ENCODE measurements around the gene RFXANK.
"Not testable (repeated sequence)": the region's sequence is repeated elsewhere in the genome, so short reads cannot be mapped to it uniquely, and the experiment has no call there.

Gene RFXANK

DNA sequence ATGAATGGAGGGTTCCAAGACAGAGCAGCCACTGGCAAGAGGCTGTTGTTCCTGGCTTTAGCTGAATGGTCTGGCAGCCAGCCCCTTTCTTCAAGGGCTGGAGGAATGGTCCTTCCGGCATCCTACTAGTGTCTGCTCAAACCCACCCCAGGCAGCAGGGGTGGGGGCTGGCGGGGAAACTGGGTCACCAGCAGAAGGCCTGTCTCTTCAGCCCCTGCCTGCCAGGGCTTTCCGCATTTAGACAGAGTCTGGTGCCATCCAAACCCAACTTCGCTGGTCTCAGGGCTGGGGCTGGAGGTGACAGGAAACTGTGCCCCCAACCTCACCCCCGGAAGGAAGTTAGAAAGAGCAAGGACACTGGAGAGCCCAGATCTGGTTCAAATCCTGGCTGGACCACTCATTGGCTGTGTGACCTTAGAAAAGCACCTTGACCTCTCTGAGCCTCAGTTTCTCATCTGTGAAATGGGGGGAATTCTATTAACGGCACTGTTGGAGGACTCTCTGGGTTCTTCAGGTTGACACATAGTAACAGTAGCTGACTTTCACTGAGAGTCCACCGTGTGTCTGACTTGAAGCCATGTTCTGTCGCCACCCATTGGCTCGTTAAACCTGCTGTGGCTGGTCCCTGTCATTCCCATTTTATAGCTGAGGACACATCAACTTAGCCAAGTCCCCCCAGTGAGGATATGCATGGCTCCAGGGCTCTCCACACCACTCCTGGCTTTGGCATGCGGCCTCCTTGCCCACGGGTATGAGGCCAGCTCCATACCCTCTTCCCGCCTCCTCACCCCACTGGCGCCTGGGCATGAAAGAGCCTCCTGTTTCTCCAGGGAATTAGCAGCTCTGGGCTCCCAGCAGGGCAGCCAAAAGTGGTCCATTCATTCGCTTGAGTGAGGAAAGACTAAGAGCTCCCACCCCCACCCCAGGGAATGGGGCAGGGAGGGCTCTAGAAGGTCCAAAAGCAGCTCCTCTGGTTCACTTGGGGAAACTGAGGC, 13.7 kb downstream of the RFXANK start:
- TF ChIP-seq POLR2A (IDR thresholded peaks at IDR 0.05; ENCODE audit: low read depth, low read length) = no peak
- DNase-seq (ENCODE audit: insufficient read length, low spot score) = no peak
- FAIRE-seq = no peak

DNA sequence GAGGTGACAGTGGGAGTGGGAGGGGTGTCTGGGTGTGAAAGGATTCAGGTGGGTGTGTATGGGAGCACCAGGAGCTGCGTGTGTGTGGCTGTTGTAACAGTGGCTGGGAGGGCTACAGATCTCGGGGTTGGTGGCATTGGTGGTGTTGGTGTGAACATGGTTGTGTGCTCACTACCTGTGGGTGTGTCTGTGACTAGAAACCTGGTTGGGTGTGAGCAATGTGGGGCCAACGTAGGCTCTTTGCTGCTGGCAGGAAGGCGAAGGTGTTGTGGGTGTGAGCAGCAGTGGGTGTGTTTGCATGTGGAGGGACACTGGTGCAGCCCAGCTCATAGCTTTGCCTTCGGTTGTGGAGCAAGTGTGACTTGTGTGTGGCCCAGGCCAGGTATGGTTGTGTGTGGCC, 14.9 kb downstream of the RFXANK start:
- TF ChIP-seq POLR2A (IDR thresholded peaks at IDR 0.05; ENCODE audit: low read depth, low read length) = no peak
- DNase-seq (ENCODE audit: insufficient read length, low spot score) (no peak), FAIRE-seq (no peak)

DNA sequence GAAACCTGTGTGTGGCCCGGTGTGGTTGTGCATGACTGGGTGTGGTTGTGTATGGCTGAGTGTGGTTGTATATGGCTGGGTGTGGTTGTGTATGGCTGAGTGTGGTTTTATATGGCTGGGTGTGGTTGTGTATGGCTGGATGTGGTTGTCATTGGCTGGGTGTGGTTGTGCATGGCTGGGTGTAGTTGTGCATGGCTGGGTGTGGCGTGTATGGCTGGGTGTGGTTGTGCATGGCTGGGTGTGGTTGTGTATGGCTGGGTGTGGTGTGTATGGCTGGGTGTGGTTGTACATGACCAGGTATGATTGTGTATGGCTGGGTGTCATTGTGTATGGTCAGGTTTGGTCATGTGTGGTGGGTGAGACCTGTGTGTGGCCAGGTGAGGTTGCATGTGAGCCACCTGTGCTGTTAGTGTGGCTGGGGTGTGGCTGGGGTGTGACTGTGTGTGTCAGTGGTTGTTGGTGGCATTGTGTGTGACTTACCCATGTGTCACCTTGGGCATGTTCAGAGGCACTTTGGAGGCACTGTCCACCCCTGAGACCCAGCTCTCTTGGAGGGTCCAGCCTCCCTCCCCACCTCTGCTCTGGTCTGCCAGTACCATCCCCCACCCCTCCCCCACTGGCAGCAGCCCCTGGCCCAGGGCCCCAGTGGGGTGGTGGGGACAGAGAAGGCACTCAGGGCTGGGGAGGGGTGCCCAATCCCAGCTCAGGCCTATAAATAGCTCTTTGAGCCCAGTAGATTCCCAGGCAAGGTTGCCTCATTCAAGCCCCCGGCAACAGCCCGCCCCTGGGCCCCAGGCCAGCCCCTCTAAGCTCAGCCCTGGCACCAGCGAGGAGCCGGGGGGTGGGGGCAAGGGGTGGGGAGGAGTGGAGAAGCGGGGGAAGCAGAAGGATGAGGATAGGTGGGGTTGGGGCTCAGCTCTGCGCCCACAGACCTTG, 15.8 kb downstream of the RFXANK start:
- no peak for FAIRE-seq
- TF ChIP-seq POLR2A (IDR thresholded peaks at IDR 0.05; ENCODE audit: low read depth, low read length) = no peak

DNA sequence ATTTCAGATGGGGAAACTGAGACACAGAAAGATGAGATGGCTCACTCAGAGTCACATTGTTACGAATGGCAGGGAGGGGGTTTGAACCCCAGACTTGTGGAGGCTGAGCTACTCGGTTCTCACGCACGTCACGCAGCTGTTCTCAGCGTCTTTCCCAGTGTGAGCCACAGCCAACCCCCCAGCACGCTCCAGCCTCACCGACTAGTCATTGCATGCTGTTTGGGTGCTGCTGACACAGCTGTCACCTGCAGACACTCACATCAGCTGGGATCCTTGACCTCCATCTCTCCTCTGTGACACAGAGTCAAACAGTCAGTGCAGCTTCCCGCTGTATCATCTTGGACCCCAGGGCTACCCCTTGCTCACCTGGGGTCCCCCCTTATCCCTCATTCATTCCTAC, 17.3 kb downstream of the RFXANK start:
- no peak for TF ChIP-seq POLR2A (IDR thresholded peaks at IDR 0.05; ENCODE audit: low read depth, low read length)
- no peak for DNase-seq (ENCODE audit: insufficient read length, low spot score)
- no peak for FAIRE-seq

More for the DNA sequence above, 15.8 kb downstream of the RFXANK start:
- no peak for DNase-seq (ENCODE audit: insufficient read length, low spot score)

DNA sequence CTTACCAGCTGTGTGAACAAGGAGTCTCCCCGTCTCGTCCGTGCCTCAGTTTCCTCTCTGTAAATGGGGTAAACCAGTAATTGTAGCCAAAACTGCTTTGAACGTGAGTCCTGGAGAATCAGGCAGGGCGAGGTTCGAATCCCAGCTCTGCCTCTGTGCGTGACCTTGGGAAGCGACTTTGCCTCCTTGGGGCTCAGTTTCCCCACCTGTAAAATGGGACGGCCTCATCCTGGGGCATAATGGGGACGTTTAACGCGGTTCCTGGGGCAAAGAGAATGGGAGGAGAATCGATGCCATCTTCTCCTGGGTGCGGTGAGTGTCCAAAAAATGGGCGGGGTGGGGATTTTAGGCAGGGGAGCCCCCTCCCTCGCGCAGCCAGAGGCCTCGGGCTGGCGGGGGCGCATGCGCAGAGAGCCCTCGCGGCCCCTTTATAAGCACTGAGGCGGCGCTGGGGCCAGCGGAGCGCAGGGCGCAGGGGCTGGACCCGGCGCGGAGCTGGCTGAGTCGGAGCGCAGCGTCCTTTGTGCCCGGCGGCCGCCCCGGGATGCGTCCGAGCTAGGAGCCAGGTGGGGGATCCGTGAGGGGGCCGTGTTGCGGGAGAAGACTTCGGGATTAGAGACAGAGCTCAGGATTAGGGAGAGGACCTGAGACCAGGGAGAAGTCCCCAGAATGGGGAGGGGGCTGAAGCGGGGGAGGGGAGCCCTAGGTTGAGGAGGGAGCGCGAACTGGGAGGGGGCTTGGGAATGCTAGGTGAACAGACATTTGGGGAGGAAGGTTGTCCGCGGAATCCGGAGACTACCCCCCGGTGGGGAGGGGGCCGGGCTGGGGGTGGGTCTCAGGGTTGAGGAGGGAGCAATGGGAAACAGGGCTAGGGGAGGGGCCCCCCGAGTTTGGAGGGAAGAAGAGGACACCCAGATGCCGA, 19.7 kb downstream of the RFXANK start, which contains the start of gene NCAN:
Gene NCAN, plus strand, starts transcription at position 460 of the 922 bp plus-strand sequence. CDS start 4,996 bp downstream, outside the sequence.
- TF ChIP-seq POLR2A (IDR thresholded peaks at IDR 0.05; ENCODE audit: low read depth, low read length) = no peak
- DNase-seq (ENCODE audit: insufficient read length, low spot score) (no peak), FAIRE-seq (no peak)

DNA sequence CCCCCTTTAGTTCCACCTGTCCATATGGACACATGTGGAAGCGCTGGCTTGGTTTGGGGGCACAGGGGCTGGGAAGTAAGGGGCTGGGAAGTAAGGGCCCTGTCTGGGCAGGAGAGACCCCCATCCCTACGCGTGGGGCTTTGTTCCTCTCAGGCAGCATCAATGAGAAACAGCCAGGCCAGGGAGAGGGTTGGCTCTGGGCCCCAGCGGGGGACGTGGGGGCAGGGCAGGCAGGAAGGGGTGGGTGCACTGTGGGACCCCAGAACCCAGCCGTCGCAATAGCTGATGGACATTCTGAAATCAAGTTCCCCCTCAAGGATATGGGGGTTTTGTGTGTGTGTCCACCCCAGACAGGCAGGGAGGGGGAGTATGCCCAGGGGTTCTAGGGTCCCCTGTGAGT, 20.9 kb downstream of the RFXANK start:
- no peak for FAIRE-seq

DNA sequence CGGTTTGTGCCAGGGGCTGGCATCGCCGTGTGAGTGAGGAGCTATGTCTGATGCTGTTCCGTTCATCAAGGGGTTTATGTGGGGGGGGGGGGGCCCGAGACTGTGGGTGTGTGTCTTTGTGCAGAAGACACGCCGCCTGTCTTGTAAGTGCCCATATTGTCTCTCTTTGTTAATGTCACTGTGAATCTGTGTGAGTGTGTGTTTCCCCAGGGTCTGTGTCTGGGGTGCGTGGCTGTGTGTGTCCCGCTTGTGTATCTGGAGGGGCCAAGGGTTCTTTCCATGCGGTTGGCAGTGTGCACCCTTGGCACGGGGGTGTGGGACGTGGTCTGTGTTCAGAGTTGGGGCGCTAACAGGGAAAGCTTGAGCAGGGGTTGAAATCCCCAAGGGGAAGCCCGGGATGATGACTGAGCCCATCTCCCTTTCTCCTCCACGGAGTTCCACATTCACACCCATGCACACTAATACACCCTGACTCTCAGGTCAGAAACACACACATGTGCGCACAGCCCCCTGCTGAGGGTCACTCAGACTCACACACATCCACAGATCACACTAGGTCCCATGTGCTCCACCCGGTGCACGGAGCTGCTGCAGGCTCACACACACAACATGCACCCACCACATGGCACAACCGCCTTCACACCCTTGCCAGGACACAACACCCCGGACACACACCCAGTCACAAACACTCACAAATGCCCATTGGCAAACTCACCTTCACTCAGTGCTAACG, 21.5 kb downstream of the RFXANK start:
- no peak for DNase-seq (ENCODE audit: insufficient read length, low spot score)
- TF ChIP-seq POLR2A (IDR thresholded peaks at IDR 0.05; ENCODE audit: low read depth, low read length) = no peak
- no peak for FAIRE-seq

More for the DNA sequence above, 20.9 kb downstream of the RFXANK start:
- TF ChIP-seq POLR2A (IDR thresholded peaks at IDR 0.05; ENCODE audit: low read depth, low read length) = no peak
- DNase-seq (ENCODE audit: insufficient read length, low spot score) = no peak

DNA sequence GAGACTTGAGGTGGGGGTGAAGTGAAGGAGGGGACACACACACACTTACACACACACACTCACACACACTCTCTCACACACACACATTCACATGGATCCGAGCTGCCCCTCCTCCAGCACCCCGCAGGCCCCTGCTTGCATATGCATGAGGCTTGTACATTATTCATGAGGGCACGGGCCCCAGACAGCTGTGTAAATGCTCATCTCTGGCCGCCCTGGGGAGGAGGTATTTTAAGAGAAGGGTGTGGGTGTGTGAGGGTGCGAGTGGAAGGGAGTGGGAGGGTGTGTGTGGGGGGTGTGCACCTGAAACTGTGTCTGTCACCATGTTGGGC, 22.1 kb downstream of the RFXANK start:
- no peak for DNase-seq (ENCODE audit: insufficient read length, low spot score)
- TF ChIP-seq POLR2A (IDR thresholded peaks at IDR 0.05; ENCODE audit: low read depth, low read length) = no peak
- no peak for FAIRE-seq

DNA sequence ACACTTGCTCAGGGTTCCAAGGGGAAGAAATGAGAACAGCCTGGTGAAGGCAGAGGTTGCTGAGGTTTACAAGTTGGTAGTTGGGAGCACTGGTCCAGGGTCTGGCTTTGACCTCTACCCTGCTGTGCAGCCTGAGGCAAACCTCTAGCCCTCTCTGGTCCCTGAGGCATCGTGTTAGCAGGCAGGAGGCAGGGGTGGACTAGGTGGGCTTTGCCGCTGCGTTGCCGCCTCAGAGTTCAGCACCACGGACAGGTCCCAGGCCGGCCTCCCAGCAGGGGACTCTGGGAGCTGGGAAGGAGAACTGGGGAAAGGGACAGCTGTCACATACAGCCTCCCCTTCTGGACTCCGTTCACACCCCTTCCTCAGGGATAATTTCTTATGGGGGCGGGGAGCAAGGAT, 22.8 kb downstream of the RFXANK start:
- no peak for FAIRE-seq
- DNase-seq (ENCODE audit: insufficient read length, low spot score) = no peak

DNA sequence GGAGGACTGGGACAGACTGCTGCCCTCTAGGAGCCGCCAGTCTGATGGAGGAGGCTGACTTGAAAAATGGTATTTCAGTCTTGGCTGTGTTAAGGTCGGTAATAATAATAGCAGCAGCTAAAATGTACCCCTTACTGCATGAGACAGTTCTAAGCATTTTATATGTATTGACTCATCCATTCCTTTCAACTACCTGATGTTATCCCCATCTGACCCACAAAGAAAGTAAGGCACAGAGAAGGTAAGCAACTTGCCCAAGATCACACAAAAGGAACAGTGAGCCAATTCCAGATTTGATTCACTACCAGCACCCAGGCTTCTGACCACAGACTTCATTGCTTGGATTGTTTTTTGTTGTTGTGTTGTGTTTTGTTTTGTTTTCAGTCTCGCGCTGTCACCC, 23.7 kb downstream of the RFXANK start:
- no peak for TF ChIP-seq POLR2A (IDR thresholded peaks at IDR 0.05; ENCODE audit: low read depth, low read length)
- DNase-seq (ENCODE audit: insufficient read length, low spot score) = no peak
- no peak for FAIRE-seq

More for the DNA sequence above, 22.8 kb downstream of the RFXANK start:
- TF ChIP-seq POLR2A (IDR thresholded peaks at IDR 0.05; ENCODE audit: low read depth, low read length) = no peak

DNA sequence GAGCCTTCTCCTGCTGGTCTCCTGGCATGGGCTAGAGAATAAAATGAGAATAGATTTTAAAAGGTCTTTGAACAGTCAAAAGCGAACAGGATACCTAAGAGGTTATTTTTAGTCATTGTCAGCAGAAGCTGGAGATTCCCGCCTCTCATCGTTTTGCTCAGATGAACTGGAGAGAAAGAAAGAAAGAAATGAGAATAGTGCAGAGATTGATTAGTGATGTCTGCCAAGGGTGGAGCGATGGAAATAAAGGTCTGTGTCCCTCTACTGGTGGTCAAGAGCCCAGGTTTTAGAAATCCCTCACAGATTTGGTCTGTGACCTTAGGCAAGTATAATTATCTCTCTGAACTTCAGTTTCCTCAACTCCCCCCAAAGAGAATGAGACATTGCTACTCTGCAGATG, 25.0 kb downstream of the RFXANK start:
- TF ChIP-seq POLR2A (IDR thresholded peaks at IDR 0.05; ENCODE audit: low read depth, low read length) = no peak
- DNase-seq (ENCODE audit: insufficient read length, low spot score) (no peak), FAIRE-seq (no peak)

DNA sequence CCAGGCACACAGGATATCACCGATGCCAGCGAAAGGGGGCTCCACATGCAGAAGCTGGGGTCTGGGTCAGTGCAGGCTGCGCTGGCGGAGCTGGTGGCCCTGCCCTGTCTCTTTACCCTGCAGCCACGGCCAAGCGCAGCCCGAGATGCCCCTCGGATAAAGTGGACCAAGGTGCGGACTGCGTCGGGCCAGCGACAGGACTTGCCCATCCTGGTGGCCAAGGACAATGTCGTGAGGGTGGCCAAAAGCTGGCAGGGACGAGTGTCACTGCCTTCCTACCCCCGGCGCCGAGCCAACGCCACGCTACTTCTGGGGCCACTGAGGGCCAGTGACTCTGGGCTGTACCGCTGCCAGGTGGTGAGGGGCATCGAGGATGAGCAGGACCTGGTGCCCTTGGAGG, 26.9 kb downstream of the RFXANK start:
- DNase-seq (ENCODE audit: insufficient read length, low spot score) = no peak
- no peak for FAIRE-seq
- TF ChIP-seq POLR2A (IDR thresholded peaks at IDR 0.05; ENCODE audit: low read depth, low read length) = no peak

DNA sequence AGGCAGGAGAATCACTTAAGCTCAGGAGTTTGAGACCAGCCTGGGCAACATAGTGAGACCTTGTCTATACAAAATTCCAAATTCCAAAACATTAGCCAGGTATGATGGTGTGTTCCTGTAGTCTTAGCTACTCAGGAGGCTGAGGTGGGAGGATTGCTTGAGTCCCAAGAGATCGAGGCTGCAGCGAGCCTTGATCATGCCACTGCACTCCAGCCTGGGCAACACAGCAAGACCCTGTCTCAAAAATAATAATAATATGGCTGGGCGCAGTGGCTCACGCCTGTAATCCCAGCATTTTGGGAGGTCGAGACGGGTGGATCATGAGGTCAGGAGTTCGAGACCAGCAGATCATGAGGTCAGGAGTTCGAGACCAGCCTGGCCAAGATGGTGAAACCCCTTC, 28.9 kb downstream of the RFXANK start:
- not testable (repeated sequence) for FAIRE-seq; DNase-seq (ENCODE audit: insufficient read length, low spot score)

Measured in H54 (cell line).